Measurements from ENCODE around the gene CSMD2.

CSMD2 gene

GRCh38 chr1:33738536-33738935, 426.5 kb downstream of the CSMD2 start:
- H3K27me3 ChIP-seq (replicated peaks; ENCODE audit: insufficient read depth, low read length) = peaks cover 41% of the 10 kb centered on the region
- H3K36me3 ChIP-seq (replicated peaks; ENCODE audit: insufficient read depth, low read length) = no peaks in the 10 kb centered on the region
- TF ChIP-seq EZH2phosphoT487 (IDR thresholded peaks at IDR 0.05; ENCODE audit: low read length) = no peak
- TF ChIP-seq EZH2 (optimal IDR thresholded peaks at IDR 0.05; ENCODE audit: low read depth, low read length) = no peak
- TF ChIP-seq, protein P1, sequence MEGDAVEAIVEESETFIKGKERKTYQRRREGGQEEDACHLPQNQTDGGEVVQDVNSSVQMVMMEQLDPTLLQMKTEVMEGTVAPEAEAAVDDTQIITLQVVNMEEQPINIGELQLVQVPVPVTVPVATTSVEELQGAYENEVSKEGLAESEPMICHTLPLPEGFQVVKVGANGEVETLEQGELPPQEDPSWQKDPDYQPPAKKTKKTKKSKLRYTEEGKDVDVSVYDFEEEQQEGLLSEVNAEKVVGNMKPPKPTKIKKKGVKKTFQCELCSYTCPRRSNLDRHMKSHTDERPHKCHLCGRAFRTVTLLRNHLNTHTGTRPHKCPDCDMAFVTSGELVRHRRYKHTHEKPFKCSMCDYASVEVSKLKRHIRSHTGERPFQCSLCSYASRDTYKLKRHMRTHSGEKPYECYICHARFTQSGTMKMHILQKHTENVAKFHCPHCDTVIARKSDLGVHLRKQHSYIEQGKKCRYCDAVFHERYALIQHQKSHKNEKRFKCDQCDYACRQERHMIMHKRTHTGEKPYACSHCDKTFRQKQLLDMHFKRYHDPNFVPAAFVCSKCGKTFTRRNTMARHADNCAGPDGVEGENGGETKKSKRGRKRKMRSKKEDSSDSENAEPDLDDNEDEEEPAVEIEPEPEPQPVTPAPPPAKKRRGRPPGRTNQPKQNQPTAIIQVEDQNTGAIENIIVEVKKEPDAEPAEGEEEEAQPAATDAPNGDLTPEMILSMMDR (IDR thresholded peaks at IDR 0.05; ENCODE audit: low read length) = no peak
- H3K4me2 ChIP-seq (ENCODE audit: low read depth, low read length) = no peak overlapping the region
- H3K9me2 ChIP-seq (replicated peaks; ENCODE audit: insufficient read depth, low read length) = no peaks in the 10 kb centered on the region
- no peaks in the 10 kb centered on the region for H3K79me2 ChIP-seq (ENCODE audit: low read length)
- no peak overlapping the region for H3K4me3 ChIP-seq (ENCODE audit: low read length)
- H3F3A ChIP-seq (ENCODE audit: insufficient read depth, low read length) = no peaks in the 10 kb centered on the region
- H4K20me1 ChIP-seq (ENCODE audit: insufficient read depth, low read length) = no peaks in the 10 kb centered on the region
- H3K9me3 ChIP-seq (replicated peaks; ENCODE audit: insufficient read depth, low read length) = no peaks in the 10 kb centered on the region
- H2AFZ ChIP-seq (ENCODE audit: low read length) = no peak overlapping the region
- H3K4me1 ChIP-seq (ENCODE audit: low read length) = no peaks in the 10 kb centered on the region
- no peak overlapping the region for H3K27ac ChIP-seq (ENCODE audit: low read length)
- no peak for DNase-seq
- H3K9ac ChIP-seq (ENCODE audit: low read length) = no peak overlapping the region

GRCh38 chr1:33736496-33736895, 428.5 kb downstream of the CSMD2 start:
- Histone ChIP-seq H3K4me2 (ENCODE audit: low read depth, low read length) (no peak overlapping the region), H3K4me1 (ENCODE audit: low read length) (no peaks in the 10 kb centered on the region), H4K20me1 (ENCODE audit: insufficient read depth, low read length) (no peaks in the 10 kb centered on the region), H3K27me3 (replicated peaks; ENCODE audit: insufficient read depth, low read length) (peaks cover 53% of the 10 kb centered on the region), H3K27ac (ENCODE audit: low read length) (no peak overlapping the region), H3K79me2 (ENCODE audit: low read length) (no peaks in the 10 kb centered on the region), H3K4me3 (ENCODE audit: low read length) (no peak overlapping the region), H3F3A (ENCODE audit: insufficient read depth, low read length) (no peaks in the 10 kb centered on the region), H3K36me3 (replicated peaks; ENCODE audit: insufficient read depth, low read length) (no peaks in the 10 kb centered on the region), H3K9me3 (replicated peaks; ENCODE audit: insufficient read depth, low read length) (no peaks in the 10 kb centered on the region), H3K9ac (ENCODE audit: low read length) (no peak overlapping the region), H2AFZ (ENCODE audit: low read length) (no peak overlapping the region), H3K9me2 (replicated peaks; ENCODE audit: insufficient read depth, low read length) (no peaks in the 10 kb centered on the region)
- TF ChIP-seq EZH2 (optimal IDR thresholded peaks at IDR 0.05; ENCODE audit: low read depth, low read length) (no peak), EZH2phosphoT487 (IDR thresholded peaks at IDR 0.05; ENCODE audit: low read length) (no peak)
- TF ChIP-seq, protein P1 (IDR thresholded peaks at IDR 0.05; ENCODE audit: low read length) = no peak
- no peak for DNase-seq

GRCh38 chr1:33735624-33736023, 429.4 kb downstream of the CSMD2 start:
- DNase-seq = no peak
- Histone ChIP-seq H2AFZ (ENCODE audit: low read length) (no peak overlapping the region), H3K27me3 (replicated peaks; ENCODE audit: insufficient read depth, low read length) (peaks cover 62% of the 10 kb centered on the region), H3K4me1 (ENCODE audit: low read length) (no peaks in the 10 kb centered on the region), H3K4me2 (ENCODE audit: low read depth, low read length) (no peak overlapping the region), H3F3A (ENCODE audit: insufficient read depth, low read length) (no peaks in the 10 kb centered on the region), H3K79me2 (ENCODE audit: low read length) (no peaks in the 10 kb centered on the region), H3K9ac (ENCODE audit: low read length) (no peak overlapping the region), H4K20me1 (ENCODE audit: insufficient read depth, low read length) (no peaks in the 10 kb centered on the region), H3K4me3 (ENCODE audit: low read length) (no peak overlapping the region), H3K9me3 (replicated peaks; ENCODE audit: insufficient read depth, low read length) (no peaks in the 10 kb centered on the region), H3K27ac (ENCODE audit: low read length) (no peak overlapping the region), H3K36me3 (replicated peaks; ENCODE audit: insufficient read depth, low read length) (no peaks in the 10 kb centered on the region), H3K9me2 (replicated peaks; ENCODE audit: insufficient read depth, low read length) (no peaks in the 10 kb centered on the region)
- TF ChIP-seq EZH2phosphoT487 (IDR thresholded peaks at IDR 0.05; ENCODE audit: low read length) (no peak), EZH2 (optimal IDR thresholded peaks at IDR 0.05; ENCODE audit: low read depth, low read length) (no peak)
- TF ChIP-seq, protein P1 (IDR thresholded peaks at IDR 0.05; ENCODE audit: low read length) = no peak; the same call in 1 of the 2 replicates

Measured in MM.1S (cell line).